HG02759 (cell line): ENCODE data around the gene BCAS4.
A peak's percentile ranks its signal among the peaks of the same experiment; 100 is the strongest.
"Not testable (repeated sequence)": the region's sequence is repeated elsewhere in the genome, so short reads cannot be mapped to it uniquely, and the experiment has no call there.

Source experiments
- ATAC-seq: cut with Tn5 transposase; IDR thresholded peaks from one replicate; pipeline ENCODE4 v1.9.1; 2021; ENCODE audit warnings: mild to moderate bottlenecking, moderate library complexity; ENCODE audit not compliant: unreplicated experiment

Gene BCAS4

DNA sequence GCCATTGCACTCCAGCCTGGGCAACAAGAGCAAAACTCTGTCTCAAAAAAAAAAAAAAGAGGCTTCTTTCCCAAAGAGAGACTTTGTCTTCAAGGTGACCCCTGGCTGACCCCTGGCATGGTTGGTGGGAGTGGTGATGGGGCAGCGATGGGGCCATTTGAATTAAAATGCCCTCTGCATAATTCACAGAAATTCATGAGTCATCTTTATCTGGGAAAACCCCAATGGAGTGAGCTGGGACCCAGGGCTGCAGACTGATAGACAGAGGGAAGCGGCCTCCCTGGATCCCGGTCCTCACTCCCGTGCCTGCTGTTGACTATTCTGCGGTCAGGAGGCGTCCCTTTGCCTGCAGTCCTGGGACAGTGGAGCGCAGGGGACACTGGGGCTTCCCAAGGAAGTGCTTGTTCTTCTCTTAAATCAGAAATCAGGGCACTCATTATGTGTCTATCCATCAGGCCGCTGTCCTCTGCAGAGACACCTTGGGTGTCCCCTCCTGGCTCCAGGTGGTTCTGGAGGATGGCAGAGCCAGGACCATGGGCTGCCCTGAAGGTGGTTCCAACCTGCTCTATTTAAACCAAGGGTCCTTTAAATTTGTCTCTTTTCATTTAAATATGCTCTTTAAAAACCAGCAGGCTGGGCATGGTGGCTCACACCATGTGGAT lies 23.3 kb upstream of the BCAS4 start:
- not testable (repeated sequence) for ATAC-seq

DNA sequence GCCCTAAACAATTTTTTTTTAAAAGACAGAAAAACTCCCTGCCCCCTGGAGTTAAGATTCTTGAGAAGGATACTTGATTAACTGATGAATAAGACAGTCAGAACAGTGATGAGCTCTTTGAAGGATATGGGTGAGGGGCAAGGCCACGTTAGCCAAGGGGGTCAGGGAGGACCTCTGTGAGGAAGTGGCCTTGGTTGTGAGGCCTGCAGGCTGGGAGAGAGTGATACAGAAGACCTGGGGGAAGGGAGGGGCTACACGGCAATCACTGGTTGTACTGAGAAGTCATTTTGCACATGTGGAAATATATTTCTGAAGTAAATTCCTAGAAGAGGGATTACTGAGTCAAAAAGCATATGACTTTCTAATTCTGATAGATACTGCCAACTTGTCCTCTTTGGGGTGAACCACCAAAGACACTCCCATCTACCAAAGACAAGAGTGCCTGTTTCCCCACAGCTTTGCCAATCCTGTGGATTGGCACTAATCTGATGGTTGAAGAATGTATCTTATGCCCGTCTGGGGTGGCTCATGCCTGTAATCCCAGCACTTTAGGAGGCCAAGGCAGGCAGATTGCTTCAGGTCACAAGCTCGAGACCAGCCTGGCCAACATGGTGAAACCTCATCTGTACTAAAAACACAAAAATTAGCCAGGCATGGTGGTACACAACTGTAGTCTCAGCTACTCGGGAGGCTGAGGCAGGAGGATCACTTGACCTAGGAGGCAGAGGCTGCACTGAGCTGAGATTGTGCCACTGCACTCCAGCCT lies 22.3 kb upstream of the BCAS4 start:
- no peak for ATAC-seq

DNA sequence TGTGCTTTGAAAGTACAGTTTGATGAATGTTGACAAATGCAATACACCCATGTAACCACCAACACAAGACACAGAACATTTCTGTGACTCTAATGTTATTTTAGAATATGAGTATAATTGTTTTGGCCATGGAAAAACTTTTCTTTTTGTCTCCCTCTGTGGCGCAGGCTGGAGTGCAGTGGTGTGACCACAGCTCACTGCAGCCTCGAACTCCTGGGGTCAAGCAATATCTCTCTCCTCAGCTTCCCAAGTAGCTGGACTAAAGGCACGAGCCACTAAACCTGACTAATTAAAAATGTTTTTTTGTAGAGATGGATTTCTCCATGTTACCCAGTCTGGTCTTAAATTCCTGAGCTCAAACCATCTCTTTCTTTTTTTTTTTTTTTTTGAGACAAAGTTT lies 20.3 kb upstream of the BCAS4 start:
- ATAC-seq, result no peak

DNA sequence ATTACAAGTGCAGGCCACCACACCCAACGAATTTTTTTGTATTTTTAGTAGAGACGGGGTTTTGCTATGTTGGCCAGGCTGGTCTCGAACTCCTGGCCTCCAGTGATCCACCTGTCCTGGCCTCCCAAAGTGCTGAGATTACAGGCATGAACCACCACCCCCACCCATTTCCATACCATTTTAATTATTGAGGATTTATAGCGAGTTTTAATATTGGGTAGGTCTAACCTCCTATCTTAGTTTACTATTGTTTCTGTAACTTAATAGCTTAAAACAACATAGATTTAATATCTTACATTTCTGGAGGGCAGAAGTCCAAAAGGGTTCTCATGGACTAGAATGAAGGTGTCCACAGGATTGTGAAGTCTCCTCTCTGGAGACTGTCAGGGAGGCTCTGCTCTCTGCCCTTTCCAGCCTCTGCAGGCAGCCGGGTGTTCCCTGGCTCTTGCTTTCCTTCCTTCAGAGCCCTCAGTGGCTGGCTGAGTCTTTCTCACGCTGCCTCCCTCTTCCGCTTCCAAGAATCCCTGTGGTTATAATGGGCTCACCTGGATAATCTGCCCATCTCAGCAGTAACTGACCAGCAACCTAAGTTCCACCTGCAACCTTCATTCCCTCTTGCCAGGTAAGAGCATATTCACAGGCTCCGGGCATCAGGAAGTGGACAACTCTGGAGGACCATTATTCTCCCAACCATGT lies 18.6 kb upstream of the BCAS4 start:
- ATAC-seq, result no peak

DNA sequence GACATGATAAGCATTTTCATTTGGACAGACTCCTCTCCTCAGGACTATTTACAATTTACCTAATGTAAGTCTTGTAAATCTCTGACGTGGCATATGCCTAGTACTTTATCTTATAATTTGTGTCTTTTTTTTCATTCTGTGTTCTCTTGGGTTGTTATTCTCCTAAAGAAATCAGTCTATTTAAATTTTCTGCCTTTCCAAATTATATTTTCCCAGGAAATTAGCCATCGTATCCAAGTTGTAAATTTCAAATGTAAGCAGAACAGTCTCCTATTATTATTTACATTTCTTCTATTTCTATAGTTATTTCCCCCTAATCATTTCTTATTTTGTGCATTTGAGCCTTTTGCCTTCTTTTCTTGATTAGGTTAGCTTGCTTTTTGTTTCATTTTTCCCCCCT lies 17.5 kb upstream of the BCAS4 start:
- no peak for ATAC-seq

DNA sequence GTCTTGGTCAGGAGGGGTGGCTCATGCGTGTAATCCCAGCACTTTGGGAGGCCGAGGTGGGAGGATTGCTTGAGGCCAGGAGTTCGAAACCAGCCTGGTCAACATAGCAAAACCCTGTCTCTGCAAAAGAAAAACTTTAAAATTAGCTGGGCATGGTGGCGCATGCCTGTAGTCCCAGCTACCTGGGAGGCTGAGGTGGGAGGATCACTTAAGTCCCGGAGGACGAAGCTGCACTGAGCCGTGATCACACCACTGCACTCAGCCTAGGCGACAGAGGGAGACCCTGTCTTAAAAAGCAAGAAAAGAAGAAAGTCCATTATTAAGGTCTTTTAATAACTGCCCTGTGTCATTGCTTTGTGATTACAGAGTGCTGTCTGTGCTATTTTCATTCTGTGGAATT lies 15.9 kb upstream of the BCAS4 start:
- ATAC-seq, result not testable (repeated sequence)

DNA sequence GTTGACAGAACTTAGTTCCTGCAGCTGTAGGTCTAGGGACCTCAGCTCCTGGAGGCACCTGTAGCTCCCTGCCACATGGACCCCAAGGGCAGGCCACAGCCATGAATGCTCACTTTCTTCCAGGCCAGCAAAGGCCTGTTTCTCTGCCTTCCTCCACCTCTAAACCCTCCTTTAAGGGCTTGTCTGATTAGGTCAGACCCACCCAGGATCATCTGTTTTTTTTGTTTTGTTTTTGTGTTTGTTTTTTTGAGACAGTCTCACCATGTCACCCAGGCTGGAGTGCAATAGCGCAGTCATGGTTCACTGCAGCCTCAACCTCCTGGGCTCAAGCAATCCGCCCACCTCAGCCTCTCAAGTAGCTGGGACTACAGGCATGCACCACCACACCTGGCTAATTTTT lies 11.5 kb upstream of the BCAS4 start:
- ATAC-seq, result no peak

DNA sequence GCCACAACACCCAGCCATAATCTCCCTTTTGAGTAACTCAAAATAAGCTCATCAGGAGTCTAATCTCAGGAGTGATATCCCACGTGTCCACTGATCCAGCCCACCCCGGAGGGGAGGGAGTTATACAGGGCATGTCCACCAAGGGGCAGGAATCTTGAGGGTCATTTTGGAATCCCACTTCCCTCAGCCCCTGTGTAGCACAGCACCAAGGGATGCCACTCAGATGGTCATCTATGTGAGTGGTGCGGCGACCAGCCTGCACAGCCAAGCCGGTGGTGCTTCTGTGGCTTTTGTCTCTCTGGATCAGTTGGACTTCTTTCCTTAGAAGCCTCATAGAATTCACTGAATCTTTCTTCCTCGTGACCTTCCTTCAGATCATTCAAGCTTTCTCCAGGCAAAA lies 11.0 kb upstream of the BCAS4 start:
- ATAC-seq, result no peak

DNA sequence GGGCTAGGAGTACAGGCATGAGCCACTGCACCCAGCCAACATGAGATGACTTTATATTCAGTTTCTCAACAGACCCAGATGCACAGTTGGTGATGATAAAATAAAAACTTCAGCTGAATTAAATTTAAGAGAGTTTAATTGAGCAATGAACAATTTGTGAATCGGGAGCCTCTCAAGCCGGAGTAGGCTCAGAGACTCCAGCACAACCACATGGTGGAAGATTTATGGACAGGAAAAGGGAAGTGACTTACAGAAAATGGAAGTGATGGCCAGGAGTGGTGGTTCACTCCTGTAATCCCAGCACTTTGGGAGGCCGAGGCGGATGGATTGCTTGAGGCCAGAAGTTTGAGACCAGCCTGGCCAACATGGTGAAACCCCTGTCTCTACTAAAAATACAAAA lies 10.4 kb upstream of the BCAS4 start:
- no peak for ATAC-seq

DNA sequence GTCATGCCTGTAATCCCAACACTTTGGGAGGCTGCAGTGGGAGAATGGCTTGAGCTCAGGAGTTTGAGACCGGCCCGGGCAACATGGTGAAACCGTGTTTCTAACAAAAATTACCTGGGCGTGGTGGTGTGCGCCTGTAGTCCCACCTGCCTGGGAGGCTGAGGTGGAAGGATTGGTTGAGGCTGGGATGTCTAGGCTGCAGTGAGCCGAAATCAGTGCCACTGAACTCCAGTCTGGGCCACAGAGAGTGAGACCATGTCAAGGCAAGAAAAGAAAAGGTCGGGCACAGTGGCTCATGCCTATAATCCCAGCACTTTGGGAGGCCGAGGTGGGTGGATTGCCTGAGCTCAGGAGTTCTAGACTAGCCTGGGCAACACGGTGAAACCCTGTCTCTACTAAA lies 8.2 kb upstream of the BCAS4 start:
- ATAC-seq, result no peak

DNA sequence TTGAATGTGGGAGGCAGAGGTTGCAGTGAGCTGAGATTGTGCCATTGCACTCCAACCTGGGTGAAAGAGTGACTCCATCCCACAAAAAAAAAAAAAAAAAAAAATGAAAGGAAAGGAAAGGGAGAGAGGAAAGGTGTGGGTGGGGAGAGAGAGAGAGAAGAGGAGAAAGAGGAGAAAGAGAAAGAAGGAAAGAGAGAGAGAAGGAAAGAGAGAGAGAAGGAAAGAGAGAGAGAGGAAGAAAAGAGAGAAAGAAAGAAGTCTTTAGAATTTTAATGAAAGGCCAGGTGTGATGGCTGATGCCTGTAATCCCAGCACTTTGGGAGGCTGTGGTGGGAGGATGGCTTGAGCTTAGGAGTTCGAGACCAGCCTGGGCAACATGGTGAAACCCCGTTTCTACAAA lies 7.7 kb upstream of the BCAS4 start:
- ATAC-seq, result no peak

DNA sequence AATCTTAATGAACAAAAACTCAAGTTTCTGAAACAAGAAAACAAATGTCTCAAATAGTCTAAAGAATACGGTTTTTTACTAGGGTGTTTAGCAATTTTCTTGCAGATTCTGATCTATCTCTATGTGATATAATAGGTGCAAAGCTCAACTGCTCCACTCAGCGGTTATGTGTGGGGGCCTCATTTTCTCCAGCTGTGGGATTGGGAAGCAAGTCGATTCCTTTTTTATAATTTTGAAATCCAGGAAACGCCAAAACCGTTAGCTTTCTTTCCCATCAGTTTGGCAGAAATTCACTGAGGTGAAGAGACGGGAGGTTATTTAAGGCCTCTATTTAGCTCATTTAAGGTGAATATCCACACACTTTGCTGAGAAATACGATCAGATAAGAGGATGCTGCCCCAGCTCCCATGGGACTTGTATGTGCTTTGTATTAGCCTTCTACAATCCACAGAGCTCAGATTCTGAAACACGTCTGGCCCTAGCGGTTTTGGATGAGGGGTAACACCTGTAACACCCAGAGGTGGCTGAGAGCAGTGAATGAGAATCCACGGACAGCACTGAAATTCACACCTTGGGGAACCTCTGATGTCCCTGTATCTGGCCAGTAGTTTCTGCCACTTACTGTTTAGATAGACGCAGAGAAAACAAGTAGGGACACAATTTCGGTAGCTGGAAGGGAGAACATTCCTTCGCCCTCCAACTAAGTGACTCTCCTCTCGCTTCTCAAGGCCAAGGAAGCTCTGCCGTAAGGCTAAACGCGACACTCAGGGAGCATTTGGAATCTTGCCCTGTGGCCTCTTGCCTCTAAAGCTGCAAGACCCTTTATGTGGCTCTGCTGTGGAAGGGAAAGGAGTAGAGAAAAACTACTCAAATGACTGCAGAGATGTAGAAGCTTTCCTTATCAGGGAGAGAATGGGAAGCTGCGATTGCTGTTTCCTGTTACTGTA lies 6.5 kb upstream of the BCAS4 start:
- ATAC-seq, result no peak

DNA sequence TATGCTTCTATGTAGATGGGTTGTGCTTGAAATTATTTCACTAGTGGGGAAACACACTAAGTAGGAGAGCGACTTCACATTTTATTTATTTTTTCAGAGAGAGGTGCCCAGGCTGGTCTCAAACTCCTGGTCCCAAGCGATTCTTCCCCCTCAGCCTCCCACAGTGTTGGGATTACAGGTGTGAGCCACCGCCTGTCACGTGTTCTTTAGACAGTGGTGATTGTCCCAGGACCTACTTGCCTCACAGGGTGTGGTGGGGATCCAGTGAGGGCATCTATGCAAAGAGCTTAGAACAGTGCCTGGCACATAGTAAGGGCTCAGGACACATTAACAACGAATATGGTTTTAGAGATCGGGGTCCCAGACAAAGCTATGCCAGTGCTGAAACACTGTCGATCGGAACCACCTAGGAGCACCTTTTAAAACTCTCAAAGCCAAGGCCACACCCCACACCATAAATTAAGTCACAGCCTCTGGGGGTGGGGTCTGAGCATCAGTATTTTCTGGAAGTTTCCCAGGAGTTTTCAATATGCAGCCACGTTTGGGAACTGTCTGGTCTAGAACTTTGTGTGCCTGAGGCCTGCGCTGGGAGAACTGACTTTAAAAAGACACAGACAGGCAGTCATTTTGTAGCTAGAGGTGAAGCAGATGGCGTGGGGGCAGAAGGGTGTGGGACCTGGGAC lies 4.8 kb upstream of the BCAS4 start:
- no peak for ATAC-seq

DNA sequence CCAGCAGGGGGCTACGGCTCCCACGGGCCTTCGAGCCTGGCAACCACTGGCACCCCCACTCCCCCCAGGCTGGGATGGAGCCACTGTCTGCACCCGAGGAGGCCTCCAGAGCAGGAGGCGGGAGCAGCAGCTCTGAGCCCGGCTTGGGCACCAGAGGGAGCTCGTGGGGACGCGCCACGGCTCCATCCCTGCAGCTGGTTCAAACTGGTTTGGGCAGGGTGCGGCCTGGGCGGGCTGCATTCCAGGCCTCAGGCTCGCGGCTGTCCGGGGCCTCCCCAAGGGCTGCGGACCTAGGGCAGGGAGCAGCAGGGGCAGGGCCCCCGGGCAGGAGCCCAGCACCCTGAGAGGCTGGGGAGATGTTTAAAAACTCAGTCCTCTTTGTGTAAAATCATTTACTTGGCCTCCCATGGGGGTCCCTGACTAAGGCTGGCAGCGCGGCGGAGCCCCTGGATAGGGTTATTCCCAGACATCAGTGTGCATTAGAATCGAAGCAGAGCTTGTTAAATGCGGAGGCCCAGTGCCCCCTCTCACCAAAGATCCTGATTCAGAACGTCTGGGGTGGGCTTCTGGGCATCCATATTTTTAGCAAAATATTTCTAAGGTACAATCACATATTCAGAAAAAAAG lies 4.1 kb upstream of the BCAS4 start:
- peak; percentile 67 for ATAC-seq

DNA sequence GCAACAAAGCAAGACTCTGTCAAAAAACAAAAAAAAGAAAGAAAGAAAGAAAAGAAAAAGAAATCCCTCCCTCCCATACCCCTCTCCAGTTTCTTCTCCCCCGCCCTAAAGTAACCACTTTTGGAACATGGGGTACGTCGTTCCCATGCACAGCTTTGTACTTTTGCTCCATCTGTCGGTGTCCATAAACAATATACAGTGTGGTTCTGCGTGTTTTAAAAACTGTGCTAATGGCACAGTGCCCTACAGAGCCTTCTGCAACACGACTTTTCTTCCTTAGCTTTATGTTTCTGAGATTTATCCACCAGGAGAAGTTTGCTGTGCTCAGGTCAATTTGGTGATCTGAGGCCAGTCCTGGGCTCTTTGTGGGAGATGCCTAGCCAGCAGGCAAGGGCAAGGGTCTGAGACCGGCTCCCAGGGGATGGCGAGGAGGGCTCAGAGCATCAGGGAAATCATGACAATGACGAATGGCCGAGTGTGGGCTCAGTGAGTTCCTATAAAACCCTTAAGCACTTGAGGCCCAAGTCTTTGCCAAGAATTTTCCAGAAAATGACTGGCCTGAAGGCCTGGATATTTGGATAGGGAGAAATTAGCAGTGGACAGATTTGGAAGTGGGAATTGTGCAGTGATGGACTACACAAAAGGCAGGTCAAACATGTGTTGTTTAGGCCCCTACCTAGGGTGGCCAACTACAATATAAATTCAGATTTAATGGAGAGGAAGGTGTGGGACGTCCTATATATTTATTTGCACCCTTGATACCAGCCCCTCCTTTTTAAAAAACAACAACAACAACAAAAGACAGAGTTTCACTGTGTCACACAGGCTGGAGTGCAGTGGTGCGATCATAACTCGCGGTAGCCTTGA lies 1.9 kb upstream of the BCAS4 start:
- no peak for ATAC-seq

DNA sequence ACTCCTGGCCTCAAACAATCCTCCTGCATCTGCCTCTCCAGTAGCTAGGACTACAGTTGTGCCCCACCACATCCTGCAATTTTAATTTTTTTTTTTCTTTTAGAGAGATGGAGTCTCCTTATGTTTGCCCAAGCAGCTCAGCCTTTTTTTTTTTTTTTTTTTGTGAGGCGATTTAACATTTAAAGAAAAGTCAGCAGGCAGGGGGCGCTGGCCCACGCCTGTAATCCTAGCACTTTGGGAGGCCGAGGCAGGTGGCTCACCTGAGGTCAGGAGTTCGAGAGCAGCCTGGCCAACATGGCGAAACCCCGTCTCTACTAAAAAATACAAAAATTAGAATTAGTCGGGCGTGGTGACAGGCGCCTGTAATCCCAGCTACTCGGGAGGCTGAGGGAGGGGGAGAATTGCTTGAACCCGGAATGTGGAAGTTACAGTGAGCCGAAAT lies 1.3 kb upstream of the BCAS4 start:
- not testable (repeated sequence) for ATAC-seq

DNA sequence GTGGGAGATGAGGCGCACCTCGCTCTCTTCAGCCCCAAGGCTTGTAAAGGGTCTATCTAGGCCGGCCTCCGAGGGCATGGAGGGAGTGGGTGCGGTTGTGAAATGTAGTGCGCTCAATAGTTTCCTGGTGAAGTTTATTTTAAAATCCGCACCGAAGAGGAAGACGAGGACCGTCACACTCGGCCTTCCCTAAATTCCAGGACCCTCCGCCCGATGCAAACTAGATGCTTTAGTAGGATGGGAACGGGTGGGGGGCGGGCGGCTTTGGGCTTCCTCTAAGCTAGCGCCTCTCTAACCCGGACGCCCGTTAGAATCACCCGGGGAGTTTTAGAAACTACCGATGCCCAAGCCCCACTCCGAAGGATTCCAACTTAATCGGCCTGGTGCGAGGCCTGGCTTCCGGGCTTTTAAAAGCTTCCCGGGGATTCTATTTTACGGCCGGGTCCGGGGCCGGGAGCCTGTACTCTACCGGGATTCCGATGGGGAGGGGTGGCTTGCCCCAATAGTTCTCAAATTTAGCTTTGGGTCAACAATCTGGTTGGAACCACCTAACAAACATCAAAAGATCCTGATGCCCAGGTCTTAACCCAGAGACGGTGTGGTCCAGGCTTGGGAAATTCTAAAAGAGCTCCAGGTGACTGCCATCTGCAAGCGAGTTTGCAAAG lies 548 bp upstream of the BCAS4 start:
- ATAC-seq, result peak; percentile 1

DNA sequence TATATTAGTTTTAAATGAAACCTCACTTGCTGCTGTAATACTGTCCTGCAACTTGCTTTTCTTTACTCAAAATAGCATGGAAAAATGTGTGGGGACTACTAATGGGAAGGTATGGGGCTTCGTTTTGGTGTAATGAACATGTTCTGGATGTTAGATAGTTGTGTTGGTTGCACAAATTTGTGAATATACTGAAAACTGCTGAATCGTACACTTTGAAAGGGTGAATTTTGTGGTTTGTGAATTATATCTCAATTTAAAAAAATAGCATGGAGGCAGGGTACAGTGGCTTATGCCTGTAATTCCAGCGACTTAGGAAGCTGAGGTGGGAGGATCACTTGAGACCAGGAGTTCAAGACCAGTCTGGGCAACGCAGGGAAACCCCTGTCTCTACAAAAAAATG lies 2.3 kb downstream of the BCAS4 start:
- ATAC-seq, result no peak
